GM19468 (cell line): ENCODE measurements around the gene SACM1L.
"Not testable (repeated sequence)": the region's sequence is repeated elsewhere in the genome, so short reads cannot be mapped to it uniquely, and the experiment has no call there.

Experiments used
- ATAC-seq: cut with Tn5 transposase; IDR thresholded peaks from one replicate; pipeline ENCODE4 v1.9.1; 2021; ENCODE audit warnings: mild to moderate bottlenecking, moderate library complexity, moderate number of reproducible peaks; ENCODE audit not compliant: unreplicated experiment; ENCODE audit errors: extremely low read depth

The SACM1L gene

DNA sequence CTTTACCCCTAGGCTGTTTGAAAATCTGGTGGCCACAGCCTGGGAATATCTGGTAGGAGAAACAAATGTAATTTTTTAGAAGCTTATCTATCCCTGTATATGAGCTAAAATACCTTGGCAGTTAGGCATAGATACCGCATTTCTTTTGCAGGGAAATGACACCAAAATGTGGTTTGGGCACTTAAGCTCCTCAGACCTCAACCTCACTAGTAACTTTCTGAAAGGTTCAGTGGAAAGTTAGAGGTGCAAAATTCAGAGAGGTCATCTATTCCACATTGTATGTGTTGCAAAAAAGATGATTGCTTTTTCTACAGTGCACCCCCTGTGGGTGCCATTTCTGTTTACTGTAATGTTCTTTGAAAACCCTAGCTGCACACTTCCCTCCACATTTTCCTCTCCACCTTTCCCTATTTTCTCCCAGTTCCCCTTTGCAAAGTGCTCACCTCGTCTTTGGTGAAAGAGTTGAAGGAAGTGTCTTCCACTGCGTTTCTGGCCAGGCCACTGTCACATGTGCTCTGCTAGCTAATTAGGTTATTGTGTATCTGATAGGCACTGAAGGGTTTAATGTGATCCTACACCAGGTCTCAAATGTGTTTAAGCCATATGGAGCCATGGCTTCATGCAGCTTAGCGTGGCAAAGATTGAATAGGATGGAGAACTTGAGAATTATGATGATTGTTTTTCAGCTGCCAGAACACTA, 1.3 kb downstream of the SACM1L start:
- no peak for ATAC-seq

GRCh38 chr3:45691842-45692241, 2.6 kb downstream of the SACM1L start:
- no peak for ATAC-seq

DNA sequence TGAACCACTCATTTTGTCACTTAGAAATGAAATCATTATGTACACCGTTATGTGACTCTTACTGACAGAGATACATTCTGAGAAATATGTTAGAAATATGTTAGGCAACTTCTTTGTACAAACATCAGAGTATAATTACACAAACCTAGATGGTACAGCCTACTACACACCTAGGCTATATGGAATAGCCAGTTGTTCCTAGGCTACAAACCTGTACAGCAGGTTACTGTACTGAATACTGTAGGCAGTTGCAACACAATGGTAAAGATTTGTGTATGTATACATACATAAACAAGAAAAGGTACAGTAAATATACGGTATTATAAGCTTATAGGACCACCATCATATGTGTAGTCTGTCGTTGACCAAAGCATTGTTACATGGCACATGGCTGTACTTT, 3.7 kb downstream of the SACM1L start:
- no peak for ATAC-seq

- ATAC-seq: no peak
Measured at GRCh38 chr3:45693941-45694521, 4.8 kb downstream of the SACM1L start.

- not testable (repeated sequence) for ATAC-seq
Measured at GRCh38 chr3:45695166-45695565, 6.0 kb downstream of the SACM1L start.

DNA sequence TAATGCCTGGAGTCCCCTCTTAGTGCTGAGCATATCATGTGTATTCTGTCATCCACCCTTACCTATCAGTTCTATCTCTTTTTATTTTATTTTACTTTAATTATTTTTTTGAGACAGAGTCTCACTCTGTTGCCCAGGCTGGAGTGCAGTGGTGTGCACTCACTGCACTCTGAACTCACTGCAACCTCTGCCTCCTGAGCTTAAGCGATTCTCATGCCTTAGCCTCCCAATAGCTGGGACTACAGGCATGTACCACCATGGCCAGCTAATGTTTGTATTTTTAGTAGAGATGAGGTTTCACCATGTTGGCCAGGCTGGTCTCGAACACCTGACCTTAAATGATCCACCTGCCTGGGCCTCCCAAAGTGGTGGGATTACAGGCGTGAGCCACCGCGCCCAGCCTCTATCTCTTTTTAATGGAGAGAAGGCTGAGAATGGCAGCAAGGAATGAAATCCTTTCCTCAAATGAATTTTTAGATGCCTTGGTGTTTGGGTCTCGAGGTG, 11.4 kb downstream of the SACM1L start:
- ATAC-seq: no peak

- ATAC-seq: no peak
Measured at GRCh38 chr3:45701172-45701867, 12.1 kb downstream of the SACM1L start.

DNA sequence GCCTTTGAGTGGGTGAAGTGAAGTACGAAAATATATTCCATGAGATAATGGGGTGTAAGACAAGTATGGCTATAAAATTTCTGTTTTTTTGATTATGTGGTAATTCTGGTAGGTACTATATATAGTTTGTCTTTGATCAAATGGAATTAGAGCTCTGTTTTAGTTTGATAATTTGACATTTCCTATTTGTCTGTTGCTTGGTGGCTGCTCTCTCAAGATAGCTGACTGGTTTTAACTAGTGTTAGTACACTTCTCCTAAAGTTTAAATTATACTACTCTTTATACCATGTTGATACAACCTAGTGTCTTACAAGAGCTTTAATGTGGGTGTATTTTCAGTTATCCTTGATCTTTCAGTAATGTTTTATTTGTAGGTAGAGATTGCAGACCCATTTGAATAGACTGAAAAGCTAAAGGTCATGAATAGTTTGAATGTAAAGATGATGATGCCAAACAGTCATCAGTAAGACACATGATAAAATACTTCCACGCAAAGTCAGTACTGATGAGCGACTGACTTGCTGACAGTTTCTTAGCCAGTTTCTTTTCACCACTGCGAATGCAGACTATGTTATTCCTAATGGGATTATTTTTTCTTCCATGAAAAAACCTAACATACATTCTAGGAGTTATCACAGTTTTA, 15.2 kb downstream of the SACM1L start:
- ATAC-seq: no peak

DNA sequence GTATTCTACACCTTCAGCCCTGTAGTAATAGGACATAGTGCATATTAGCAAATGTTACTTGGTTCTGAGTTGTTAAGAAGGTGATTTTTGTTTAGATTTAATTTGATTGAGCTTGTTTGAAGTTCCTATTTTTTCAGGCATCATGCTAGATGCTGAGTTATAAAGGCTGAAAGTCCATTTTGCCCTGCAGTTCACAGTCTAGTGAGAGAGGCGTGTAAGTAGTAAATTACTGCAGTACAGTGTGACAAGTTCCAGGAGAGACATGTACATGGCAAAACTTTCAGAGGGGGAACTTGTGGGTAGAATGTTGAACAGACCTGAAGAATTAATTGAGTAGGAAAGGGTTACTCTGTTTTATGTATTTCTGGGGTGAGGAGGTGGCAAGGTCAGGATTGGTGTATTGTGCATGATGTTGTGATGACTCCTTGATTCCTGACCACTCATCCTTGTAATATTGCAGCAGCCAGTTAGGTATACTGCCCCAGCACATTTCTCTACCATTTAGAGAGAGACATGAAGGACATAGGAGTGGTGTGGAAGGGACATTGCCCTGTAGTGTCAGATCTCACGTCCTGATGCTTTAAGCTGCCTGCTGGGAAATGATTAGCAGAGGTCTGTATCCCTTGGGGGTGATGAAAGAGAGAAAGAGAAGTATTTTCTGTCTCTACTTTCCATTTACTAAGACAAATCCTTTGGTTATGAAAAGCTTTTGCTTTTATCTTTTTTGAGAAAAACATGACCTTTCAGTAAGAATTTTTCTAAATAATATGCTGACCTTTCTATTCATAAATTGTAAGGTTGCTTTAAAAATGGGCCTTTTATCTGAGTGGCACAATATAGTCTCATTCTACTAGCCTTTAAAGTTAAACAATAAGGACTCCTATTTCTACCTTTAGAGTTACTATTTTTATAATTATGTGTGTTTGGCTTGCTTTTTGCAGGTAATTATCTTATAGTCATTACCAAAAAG, 16.9 kb downstream of the SACM1L start:
- ATAC-seq: no peak

DNA sequence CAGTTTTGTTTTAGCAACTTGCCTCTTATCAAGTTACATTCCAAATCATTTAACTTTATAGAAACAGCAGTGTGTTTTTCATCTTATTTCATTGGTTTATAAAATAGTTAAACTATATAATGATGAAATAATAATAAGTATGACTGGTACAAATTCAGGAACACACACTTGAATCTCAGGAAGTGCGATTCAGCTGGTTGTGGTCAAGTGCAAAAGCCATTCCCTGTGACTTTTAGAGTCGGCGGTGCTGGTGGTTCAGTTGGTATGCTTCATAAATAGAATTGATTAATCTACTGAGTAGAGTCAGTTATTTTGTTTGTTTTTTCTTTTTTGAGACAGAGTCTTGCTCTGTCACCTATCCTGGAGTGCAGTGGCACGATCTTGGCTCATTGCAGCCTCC, 22.7 kb downstream of the SACM1L start:
- ATAC-seq: no peak

DNA sequence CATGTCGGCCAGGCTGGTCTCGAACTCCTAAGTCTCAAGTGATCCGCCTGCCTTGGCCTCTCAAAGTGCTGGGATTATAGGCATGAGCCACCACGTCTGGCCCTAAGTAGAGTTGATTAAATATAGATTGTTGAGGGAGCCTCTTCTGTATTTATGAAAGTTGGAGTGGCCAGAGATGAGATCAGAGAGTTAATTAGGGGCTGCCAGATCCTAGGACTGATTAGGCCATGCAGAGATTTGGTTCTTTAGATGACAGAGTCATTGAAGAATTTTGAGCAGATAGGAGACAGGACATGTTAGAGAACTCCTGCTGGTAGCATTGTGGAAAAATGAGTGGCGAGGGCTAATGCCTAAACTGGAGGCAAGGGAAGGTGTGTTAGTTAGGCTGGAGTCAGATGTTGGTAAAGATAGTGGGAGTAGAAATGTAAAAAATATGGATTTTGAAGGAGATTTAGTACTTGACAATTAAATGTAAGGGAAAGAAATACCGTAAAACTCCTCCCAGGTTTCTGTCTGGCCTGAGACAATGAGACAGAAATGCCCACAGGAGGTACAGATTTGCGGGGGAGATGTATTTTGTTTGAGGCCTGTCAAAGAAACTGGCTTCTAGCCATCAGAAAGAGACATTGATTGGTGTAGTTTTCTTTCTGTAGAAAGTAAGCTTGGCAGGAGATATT, 23.4 kb downstream of the SACM1L start:
- ATAC-seq: no peak

DNA sequence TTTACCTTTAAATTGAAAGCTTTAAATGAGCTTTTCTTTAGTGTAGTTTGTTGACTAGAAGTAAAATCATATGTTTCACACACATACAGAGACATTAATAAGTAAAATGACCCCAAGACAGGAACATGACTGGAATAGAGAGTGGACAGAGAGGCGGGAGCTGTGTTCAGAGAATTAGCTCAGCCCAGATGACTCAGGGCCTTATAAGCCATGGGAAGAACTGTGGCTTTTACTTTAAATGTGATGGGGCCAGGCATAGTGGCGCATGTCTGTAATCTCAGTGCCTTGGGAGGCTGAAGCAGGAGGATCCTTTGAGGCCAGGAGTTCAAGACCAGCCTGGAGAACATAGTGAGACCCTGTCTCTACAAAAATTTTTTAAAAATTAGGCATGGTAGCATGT, 26.7 kb downstream of the SACM1L start:
- no peak for ATAC-seq

DNA sequence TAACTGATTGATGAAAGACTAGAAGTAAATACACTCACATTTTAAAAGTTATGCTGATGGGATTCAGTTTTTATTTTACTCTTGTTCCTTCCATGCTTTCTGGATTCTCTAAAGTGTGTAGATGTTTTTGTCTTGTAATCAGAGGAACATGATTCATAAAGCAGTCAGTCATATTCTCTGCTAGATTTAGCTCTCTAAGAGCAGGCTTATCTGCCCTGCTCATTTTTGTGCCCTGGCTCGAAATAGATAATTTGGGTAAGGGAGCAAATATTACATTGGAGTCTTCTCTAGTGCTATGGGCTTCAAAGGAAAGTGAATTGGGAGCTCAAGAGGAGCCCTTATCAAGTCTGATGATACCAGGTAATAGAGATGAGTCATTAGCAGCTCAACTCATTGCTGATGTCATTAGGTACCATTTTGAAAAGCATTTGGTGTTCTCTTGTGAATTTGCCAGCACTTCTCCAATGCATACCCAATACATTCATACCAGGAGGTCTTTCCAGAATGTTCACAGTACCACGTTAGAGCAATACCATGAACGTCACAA, 27.7 kb downstream of the SACM1L start:
- ATAC-seq: no peak

GRCh38 chr3:45719655-45720487, 30.7 kb downstream of the SACM1L start:
- ATAC-seq: no peak

GRCh38 chr3:45724911-45725310, 35.7 kb downstream of the SACM1L start:
- ATAC-seq: no peak

GRCh38 chr3:45729614-45730013, 40.4 kb downstream of the SACM1L start:
- ATAC-seq: no peak

- no peak for ATAC-seq
Measured at GRCh38 chr3:45730409-45731154, 41.4 kb downstream of the SACM1L start.
